Measurements from ENCODE around the gene PTPRT. TPM values are rescaled to one million over a fixed set of nuclear protein-coding genes. Genes with fewer than 3 reads are reported as not detected.

The PTPRT gene
- total and polyA plus RNA-seq, 2 of the 13 experiments (the other 11 are each of a cell fraction or from before 2014, with no cell fraction given), result under 0.01 to 0.09 TPM

DNA sequence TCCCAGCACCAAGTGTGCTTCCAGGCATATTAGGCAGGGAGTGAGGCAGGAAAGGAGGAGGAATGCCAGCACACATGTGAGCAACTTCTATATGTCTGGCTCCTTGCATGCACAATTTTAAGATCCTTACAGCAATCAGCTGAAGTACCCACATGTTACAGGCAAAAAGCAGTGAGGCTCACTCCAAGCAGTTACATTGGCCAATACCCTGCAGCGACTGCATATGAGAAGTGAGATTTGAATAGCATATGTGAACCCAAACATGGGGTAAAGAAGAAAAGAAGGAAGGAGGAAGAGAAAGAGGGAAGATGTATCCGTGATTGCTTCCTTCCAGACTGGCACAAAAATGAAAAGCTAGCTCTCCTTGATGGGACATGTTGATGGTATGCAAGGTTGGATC lies 193.6 kb downstream of the PTPRT start:
- no peaks in the 10 kb centered on the region for H3K27me3 ChIP-seq (ENCODE audit: control insufficient read depth in 1 of 2, insufficient read depth in 2 of 2, low read length in 2 of 2)
- TF ChIP-seq KDM5A (IDR thresholded peaks at IDR 0.05; ENCODE audit: borderline replicate concordance, low read length) (no peak), ZNF777 (CRISPR knock-in tag; IDR thresholded peaks at IDR 0.05) (no peak), ZNF629 (CRISPR knock-in tag; conservative IDR thresholded peaks at IDR 0.05) (no peak), DPF2 (CRISPR knock-in tag; IDR thresholded peaks at IDR 0.05; ENCODE audit: borderline replicate concordance, low read depth) (no peak), ZNF792 (CRISPR knock-in tag; IDR thresholded peaks at IDR 0.05) (no peak), ZNF484 (CRISPR knock-in tag; IDR thresholded peaks at IDR 0.05; ENCODE audit: borderline replicate concordance, low read depth) (no peak), SMAD9 (CRISPR knock-in tag; IDR thresholded peaks at IDR 0.05) (no peak), PBX2 (CRISPR knock-in tag; IDR thresholded peaks at IDR 0.05) (no peak), MYC (CRISPR knock-in tag; IDR thresholded peaks at IDR 0.05; ENCODE audit: borderline replicate concordance) (no peak), SRF (IDR thresholded peaks at IDR 0.05; ENCODE audit: low read depth, low read length) (no peak)
- no peak overlapping the region for H2AFZ ChIP-seq (ENCODE audit: low read length)
- H3K9me3 ChIP-seq (ENCODE audit: low read length), result no peaks in the 10 kb centered on the region
- ChIA-PET POLR2A (no interaction called here), CTCF (ENCODE audit: low intra/inter-chr PET ratio, low total read pairs) (no interaction called here)
- H3K79me2 ChIP-seq (ENCODE audit: insufficient read depth, low read length), result no peaks in the 10 kb centered on the region
- no peak overlapping the region for H3K27ac ChIP-seq (ENCODE audit: extremely low read length, insufficient read depth, low read length)
- H3K4me1 ChIP-seq (ENCODE audit: insufficient read depth, low read length), result no peaks in the 10 kb centered on the region
- 2% methylated on average over 2 of the region's 2 CpGs for WGBS (ENCODE audit: low lambda C conversion rate)
- no peaks in the 10 kb centered on the region for H4K20me1 ChIP-seq (ENCODE audit: insufficient read depth, low read length)
- in situ Hi-C loops (cut with HindIII; ENCODE audit: extremely low pct_ligation_motif_present, low pct_unique_long_range_greater_than_20kb), result no loop called here
- intact Hi-C loops (cut with micrococcal nuclease; ENCODE audit: unreplicated experiment), result no loop called here
- H3K9ac ChIP-seq (ENCODE audit: insufficient read depth, low read depth, low read length), result no peak overlapping the region
- BruUV-seq (replicated peaks), result no TSS peak
- FAIRE-seq (no peak), ATAC-seq (no peak), DNase-seq (ENCODE audit: low spot score) (no peak)
- no peak overlapping the region for H3K4me2 ChIP-seq (ENCODE audit: low read depth, low read length)
- no peak overlapping the region for H3K4me3 ChIP-seq (replicated peaks in 1 of 3; ENCODE audit: insufficient read depth in 1 of 3, low read depth in 2 of 3, low read length in 3 of 3)
- no peaks in the 10 kb centered on the region for H3K36me3 ChIP-seq (replicated peaks in 1 of 2; ENCODE audit: control insufficient read depth in 1 of 2, insufficient read depth in 2 of 2, low read length in 2 of 2)

GRCh38 chr20:42988319-42988718 lies 201.4 kb downstream of the PTPRT start:
- FAIRE-seq (no peak), DNase-seq (ENCODE audit: low spot score) (no peak), ATAC-seq (no peak)
- 14% methylated on average over 5 of the region's 5 CpGs for WGBS (ENCODE audit: low lambda C conversion rate)
- CTCF ChIA-PET (ENCODE audit: low intra/inter-chr PET ratio, low total read pairs), result no interaction called here
- no peaks in the 10 kb centered on the region for H3K27me3 ChIP-seq (ENCODE audit: control insufficient read depth in 1 of 2, insufficient read depth in 2 of 2, low read length in 2 of 2)
- H3K36me3 ChIP-seq (replicated peaks in 1 of 2; ENCODE audit: control insufficient read depth in 1 of 2, insufficient read depth in 2 of 2, low read length in 2 of 2), result no peaks in the 10 kb centered on the region
- no TSS peak for BruUV-seq (replicated peaks)
- TF ChIP-seq ZNF562 (CRISPR knock-in tag; IDR thresholded peaks at IDR 0.05; ENCODE audit: borderline replicate concordance) (no peak), ZNF101 (CRISPR knock-in tag; IDR thresholded peaks at IDR 0.05; ENCODE audit: borderline replicate concordance, low read depth) (no peak), ZNF879 (CRISPR knock-in tag; IDR thresholded peaks at IDR 0.05) (no peak), NKX3-1 (CRISPR knock-in tag; IDR thresholded peaks at IDR 0.05) (no peak), DMAP1 (CRISPR knock-in tag; IDR thresholded peaks at IDR 0.05) (no peak)
- TF ChIP-seq, protein P1, sequence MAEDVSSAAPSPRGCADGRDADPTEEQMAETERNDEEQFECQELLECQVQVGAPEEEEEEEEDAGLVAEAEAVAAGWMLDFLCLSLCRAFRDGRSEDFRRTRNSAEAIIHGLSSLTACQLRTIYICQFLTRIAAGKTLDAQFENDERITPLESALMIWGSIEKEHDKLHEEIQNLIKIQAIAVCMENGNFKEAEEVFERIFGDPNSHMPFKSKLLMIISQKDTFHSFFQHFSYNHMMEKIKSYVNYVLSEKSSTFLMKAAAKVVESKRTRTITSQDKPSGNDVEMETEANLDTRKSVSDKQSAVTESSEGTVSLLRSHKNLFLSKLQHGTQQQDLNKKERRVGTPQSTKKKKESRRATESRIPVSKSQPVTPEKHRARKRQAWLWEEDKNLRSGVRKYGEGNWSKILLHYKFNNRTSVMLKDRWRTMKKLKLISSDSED (CRISPR knock-in tag; IDR thresholded peaks at IDR 0.05), result no peak
- in situ Hi-C loops (cut with HindIII; ENCODE audit: extremely low pct_ligation_motif_present, low pct_unique_long_range_greater_than_20kb) (no loop called here), intact Hi-C loops (cut with micrococcal nuclease; ENCODE audit: unreplicated experiment) (no loop called here)
- no peak overlapping the region for H3K4me2 ChIP-seq (ENCODE audit: low read depth, low read length)
- H3K9me3 ChIP-seq (ENCODE audit: low read length), result no peaks in the 10 kb centered on the region
- H3K9ac ChIP-seq (ENCODE audit: insufficient read depth, low read depth, low read length), result no peak overlapping the region
- no peak overlapping the region for H3K4me3 ChIP-seq (replicated peaks in 1 of 3; ENCODE audit: insufficient read depth in 1 of 3, low read depth in 2 of 3, low read length in 3 of 3)
- H4K20me1 ChIP-seq (ENCODE audit: insufficient read depth, low read length), result no peaks in the 10 kb centered on the region
- H3K79me2 ChIP-seq (ENCODE audit: insufficient read depth, low read length), result no peaks in the 10 kb centered on the region
- H3K4me1 ChIP-seq (ENCODE audit: insufficient read depth, low read length), result no peaks in the 10 kb centered on the region
- POLR2A ChIA-PET, result no interaction called here
- no peak overlapping the region for H3K27ac ChIP-seq (ENCODE audit: extremely low read length, insufficient read depth, low read length)
- no peak overlapping the region for H2AFZ ChIP-seq (ENCODE audit: low read length)
